Ureter (tissue), 1 donor: Measurements from ENCODE around the gene CASP3. TPM values are rescaled to one million over a fixed set of nuclear protein-coding genes. Genes with fewer than 3 reads are reported as not detected.
"Not testable (repeated sequence)": the region's sequence is repeated elsewhere in the genome, so short reads cannot be mapped to it uniquely, and the experiment has no call there.

Source experiments
- DNase-seq: peaks from one replicate; pipeline ENCODE4 v3.0.0-alpha.2; 2020; ENCODE audit warnings: low spot score
- total RNA-seq: library from RNA; stranded (reverse); gene quantifications from one replicate; pipeline ENCODE4 v1.2.4, GENCODE V29; 2023
- donor health status: DM: yes; HTN: yes; CAD: no.

Gene CASP3
- total RNA-seq, 1 donor from 2014 or later = 17.4 TPM

DNA sequence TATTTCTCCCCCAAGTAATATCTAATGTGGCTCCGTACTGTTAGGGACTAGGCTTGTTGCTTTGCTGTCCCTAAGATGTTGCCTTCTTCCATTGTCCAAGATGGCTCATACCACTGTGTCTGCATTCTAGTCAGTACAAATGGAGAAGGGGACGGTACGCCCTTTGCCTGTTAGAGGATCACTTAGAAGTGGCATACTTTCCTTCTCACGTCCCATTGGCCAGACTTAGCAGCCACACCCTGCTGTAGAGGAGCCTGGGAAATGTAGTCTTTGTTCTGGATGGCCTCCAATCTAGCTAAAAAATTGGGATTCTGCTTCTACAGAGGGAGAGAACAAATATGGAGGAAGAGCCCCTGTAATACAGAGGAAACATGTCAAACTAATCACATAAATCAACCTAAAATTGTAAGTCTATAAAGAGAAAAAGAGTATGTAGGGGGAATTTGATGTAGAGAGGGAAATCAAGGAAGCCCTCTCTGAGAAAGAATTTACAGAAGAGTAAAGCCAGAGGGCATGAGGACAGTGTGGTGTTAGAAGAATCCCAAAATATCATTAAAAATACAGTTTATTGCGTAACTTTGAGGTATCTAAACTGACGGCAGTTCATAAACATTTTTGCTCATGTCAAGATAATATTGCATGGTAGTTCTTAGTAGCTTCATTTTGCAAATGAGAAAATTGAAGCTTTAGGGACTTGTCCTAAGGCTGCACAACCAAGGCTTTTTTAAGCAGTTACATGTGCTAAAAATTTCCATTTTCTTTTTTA, 15.4 kb upstream of the CASP3 start:
- DNase-seq = no peak

DNA sequence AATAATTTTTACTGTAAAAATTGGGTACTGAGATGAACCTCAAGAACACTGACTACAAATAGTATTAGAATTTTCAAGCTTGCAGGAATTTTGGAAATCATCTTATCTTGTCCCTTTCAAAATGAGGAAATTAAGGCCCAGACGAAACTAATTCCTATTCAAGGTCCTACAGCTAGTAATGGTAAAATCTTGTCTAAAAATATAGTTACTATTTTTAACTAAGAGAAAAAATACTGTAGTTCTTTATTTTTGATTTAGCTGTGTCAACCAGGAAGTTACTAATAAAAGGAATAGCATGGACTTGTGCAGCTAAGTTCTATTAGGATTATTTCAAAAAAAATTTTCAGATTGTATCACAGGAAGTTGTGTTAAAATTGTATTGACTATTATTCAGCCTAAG, 13.0 kb upstream of the CASP3 start:
- no peak for DNase-seq

DNA sequence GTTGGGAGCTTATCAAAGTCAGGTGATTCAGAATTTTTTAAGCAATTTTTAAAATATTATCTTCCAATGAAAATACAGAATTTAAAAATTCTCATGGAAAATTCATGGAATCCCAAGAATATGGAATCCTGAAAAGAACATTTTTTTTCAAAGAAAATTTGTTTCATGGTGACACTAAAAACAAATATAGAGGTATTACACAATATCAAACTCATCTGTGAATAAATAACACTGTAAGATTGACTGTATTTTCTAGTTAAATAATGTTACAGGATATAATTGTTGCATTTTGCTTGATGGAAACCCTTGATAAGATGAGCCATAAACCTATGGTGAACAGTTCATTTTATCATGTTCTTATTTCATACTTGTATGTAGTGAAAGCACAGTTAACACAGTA, 11.7 kb upstream of the CASP3 start:
- DNase-seq = no peak

DNA sequence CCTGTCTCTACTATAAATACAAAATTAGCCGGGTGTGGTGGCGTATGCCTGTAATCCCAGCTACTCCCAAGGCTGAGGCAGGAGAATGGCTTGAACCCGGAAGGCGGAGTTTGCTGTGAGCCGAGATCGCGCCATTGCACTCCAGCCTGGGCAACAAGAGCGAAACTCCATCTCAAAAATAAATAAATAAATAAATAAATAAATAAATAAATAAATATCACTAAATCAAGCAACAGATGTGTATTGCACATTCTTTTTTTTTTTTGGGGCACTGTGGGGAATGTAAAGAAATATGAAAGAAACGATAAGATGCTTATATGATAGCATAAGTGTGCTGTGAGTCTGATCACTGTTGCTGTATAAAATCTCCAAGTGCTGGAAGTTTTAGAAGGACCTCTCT, 8.6 kb upstream of the CASP3 start:
- not testable (repeated sequence) for DNase-seq

DNA sequence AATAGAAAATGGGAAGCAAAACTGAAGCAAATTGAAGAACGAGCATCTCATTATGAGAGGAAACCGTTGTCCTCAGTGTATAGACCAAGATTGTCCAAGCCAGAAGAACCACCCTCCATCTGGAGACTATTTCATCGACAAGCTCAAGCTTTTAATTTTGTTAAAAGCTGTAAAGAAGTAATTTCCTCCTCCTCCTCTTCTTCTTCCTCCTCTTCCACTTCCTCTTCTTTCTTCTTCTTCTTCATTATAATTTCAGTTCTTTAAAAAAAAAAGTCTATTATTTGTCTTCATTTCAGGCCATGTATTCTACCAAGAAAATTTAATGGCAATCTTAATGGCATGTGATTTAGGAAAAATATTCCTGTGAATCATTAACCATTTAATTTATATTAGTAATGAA, 7.9 kb upstream of the CASP3 start:
- DNase-seq = no peak

DNA sequence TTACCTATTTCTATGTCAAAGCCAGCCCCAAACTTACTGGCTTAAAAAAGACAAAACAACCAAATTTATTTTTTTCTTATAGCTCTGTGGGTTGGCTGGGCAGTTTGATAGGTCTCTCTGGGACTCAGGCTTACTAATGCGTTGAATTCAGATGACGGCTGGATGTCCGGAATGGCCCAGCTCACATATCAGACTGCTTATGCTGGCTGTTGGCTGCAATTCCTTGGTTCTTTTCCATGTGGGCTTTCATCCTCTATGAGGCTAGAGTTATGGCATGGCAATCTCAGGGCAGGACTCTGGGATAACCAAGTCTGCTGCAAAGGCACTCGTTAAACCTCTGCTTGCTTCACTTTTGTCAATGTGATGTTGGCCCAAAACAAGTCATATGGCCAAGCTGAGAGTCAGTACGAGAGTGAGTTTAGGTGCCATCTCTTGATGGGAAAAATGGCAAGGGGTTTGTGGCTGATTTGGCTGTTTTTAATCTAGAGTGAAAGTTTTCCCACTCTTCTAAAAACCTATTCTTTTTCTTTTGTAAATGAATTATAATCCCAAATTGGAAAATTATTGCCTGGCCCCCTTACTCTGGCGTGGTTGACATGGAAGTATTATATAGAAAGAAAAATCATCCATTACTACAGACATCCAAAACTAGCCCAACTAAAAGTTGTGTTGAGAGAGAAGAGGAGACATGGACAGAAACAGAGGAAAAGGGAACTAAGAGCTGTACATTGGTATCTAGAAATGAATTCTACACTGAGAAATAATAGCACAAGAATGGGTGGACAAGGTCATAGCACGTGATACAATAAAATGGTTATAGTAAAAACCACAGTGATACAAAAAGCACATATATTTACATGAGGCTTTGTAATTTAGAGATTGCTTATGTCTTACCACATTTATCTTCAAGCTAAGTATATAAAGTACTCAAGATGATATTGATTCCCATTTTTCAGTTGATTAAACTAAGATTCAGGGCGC, 6.9 kb upstream of the CASP3 start:
- no peak for DNase-seq

DNA sequence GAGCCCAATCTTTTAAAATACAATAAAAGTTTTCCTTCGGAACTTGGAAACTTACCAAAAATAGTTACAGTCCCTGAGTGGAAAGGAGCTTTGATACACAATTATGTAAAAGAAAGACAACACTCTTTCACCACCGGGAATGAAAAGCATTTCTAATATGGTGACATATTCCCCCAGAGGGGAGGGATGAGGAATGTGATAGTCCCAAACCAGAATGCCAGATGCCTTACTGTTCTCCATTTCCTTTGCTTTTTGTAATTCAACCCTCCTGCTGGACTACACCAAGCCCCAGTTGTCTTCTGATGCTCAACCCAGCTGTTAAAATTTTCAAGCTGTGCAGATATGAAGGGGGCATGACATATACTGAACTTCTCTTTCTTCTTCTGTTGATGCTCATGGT, 4.4 kb upstream of the CASP3 start:
- no peak for DNase-seq

DNA sequence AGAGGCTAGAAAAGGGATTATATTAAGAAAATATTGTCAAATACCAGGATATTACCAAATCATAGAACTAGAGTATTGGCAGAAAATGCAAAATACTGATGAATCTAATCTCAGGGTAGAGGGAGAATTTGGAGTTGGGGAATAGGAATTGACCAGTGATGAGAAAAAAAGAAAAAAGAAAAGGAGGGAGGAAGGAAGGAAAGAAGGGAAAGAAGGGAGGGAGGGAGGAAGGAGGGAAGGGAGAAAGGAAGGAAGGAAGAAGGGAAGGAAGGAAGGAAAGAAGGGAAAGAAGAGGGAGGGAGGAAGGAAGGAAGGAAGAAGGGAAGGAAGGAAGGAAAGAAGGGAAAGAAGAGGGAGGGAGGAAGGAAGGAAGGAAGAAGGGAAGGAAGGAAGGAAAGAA, 3.4 kb upstream of the CASP3 start:
- DNase-seq = not testable (repeated sequence)

DNA sequence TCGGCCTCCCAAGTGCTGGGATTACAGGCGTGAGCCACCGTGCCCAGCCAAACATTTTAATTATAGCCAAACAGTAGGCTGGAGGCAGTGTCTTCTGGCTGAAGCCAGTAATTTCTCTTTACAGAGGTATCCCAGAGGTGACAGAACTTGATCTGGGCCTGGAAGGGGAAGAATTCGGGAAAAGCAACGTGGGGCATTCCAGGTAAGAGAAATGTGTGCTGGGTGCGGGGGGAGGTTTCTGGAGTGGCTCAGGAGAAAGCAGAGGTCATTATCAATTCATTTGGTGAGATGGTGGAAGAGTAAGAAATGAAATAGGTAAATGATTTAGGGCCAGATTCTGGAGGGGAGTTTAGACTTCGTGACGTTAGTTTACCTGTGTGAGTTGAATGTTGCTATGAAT, 2.7 kb upstream of the CASP3 start:
- DNase-seq = no peak

DNA sequence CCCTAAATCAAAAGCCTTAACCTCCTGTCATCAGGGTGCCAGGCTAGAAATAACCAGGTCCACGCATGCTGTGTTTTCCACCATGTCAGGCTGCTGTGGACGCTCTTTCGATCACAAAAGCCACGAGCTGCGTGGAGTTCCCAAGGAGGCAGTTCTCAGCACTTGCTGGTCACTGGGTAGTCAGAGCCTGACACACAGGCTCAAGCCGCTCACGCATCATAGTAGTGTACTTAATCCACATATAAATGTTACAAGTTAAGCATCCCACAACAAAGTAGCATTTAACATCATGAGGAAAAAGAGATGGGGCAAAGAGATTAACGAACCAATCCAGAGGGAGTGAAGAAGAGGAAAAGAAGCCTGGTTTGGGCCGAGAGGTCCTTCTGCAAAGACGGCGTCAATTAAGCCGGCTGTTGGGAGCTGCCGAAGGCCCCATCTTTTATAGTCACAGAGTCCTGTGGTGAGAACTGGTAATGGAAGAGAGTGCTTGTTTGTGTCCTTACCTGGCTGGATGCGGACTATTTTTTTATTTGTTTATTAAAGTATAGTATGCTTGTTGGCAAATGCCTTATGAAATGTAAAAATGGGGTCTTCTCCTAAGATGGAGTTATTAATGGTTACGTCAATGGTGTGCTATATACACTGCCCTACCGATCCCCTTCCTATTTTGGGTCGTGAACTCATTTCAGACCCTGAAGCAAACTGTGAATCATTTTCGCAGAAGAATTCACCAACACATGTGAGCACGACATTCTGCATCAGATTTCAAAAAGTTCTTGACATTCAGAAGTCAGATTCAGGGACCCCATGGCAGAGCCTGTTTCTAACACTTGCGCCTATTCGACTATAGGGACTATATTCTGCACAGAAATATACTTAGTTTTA, 966 bp upstream of the CASP3 start:
- no peak for DNase-seq

DNA sequence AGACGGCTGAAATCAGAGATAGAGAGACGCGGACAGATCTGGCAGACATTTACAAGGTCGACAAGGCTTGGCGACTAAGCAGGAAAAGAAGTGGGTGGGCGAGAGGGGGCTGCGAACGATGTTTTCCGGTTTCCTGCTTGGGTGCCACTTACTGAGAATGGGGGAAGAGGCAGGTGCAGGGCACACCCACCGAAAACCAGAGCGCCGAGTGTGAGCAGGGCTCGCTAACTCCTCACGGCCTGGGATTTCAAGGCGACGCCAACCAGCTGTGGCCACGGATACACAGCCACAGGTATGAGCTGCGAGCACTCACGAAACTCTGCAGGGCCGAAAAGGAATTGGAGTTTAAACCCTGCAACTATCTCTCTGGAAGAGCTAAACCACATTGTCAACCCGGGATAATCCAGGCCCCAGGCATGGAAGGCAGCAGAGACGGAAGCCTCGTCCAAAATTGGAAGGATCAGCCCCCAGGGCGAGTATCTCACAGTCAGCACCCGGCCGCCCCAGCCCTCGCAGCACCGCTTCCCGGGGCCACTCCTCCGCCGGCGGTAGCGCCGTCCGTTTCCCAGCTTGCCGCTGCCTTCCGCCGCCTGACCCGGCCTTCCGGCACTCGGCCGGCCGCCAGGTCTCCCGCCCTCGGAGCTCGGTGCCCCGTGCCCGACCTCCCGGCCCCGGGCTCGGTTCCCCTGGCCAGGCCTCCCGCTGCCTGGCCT, 778 bp downstream of the CASP3 start:
- DNase-seq = peak; percentile 74

DNA sequence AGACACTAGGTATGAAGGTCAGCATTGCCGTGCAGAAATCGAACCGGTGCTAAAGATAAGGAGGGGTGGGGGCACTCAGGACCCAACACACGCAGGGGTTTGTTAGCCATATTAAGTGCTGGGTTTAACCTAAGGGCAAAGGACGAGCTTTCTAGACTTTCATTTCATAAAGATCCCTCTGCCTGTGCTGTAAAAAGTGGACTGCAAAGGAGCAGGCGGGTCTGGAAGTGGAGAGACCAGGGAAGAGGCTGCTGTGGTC, 1.3 kb downstream of the CASP3 start:
- no peak for DNase-seq

DNA sequence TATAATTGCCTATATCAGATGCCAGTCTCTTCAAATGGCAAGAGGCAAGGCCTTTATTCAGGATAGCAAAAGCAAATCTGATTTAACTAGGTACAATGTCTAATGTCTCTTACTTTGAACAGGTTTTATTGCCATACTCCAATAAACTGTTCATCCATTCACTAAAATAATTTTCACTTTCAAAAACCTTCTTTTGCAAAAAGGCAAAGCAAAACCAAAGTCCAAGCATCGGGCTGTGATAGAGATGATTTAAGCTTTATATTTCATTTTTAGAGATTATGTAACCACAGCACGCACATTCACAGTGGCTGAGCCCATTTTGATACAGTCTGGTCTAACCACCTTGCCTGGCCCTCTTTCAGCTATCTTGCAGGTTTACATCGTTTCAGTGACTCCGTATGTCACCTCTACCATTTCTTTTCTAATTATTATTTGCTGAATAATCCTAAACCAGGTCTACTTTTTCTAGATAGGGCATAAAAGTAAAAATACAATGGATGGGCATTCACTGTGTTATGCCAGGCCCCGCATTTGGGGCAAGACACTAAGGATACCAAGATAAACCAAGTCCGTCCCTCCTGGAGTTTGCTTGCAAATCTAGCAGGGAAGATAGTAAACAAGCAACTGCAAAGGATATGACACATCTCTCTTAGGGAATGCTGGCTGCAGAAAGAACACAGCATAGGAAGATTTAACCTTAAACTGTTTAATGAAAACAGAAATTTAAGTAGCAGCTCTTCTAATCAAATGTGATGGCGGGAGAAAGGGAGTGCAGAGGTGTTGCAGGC, 1.8 kb downstream of the CASP3 start:
- no peak for DNase-seq

DNA sequence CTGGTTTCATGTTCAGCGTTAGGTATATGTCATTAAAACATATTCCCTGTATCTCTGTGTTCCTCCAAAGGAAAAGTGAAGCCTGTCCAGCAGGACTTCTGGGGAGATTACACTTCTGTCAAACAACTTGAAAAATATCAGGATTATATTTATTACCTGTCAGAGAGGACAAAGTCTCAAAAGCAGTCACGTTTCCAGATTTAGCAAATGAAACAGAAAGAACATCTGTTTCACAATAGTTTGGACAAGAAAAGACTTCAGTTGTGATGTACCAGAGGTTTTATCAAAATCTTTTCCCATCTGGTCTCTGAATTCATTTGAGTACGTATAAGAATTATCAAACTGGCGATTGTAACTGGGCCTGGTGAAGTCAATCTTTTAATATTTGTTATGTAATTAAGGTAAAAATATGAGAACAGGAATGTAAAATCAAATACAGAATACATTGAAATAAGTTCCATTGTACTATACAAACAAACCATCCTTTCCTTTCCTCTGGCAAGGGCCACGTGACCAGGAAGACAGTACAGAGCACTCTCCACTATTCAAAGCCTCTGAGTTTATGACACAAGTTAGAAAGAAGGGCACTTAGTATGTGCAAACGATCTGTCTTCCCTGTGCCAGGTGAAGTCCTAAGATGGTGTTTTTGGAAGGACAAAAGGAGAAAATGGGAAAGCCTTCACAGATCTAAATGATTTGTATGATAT, 3.2 kb downstream of the CASP3 start:
- DNase-seq = no peak

DNA sequence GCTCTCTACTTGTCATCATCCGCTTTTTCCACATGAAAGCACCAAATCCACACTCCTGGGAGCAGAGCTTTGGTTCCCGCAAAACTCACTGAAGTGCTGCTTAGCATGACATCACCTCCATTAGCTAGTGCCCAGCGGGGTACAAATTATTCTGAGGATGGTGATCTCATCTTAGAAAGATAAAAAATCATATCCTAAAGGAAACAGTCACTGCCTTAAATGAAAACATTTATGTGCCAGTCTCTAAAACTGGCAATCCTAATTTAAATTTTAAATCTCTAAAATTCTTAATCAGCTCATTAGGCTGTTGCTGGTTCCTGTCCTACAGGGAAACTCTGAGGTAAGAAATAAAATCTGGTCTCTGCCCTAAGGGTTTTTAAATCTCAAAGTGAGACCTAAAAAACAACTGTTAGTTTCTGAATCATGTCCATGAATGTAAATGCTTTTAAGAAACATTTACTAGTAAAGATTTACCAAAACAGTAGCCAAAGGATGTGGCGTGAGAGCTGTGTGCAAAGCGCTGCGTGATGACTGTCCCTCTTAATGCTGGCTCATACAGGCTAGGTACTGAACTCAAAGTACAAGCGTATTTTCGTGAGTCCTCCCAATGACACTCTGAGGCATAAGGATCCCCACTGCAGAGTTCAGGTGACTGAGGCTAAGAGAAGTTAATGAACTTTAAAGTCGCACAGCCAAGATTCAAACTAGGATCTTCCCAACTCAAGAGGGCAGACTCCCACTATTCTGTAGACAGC, 4.5 kb downstream of the CASP3 start:
- DNase-seq = no peak

DNA sequence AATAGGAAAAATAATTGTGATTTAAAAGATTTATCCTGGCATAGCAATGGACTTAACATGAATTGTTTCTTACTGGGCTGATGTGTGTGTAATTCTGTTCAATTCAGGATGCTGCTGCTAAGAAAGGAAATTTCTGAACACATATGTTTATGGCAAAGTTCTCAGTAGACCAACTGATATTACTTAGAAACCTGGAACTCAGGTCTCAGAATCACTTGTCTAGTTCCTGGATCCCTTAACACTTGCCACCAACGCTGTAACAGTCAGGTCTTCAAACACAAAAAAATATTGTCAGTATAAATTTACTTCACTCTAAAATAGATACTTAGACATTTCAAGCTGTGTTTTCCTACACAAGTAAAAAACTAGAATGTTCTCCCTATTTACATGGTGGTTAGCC, 5.5 kb downstream of the CASP3 start:
- no peak for DNase-seq

DNA sequence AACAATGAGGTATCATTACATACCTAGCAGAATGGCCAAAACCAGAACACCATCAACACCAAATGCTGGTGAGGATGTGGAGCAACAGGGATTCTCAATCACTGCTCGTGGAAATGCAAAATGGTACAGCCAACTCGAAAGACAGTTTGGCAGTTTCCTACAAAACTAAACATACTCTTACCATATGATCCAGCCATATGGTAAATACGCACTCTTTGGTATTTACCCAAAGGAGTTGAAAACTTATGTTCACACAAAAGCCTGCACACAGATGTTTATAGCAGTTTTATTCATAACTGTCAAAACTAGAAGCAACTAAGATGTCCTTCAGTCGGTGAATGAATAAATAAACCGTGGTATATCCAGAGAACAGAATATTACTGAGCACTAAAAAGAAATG, 7.8 kb downstream of the CASP3 start:
- DNase-seq = no peak

DNA sequence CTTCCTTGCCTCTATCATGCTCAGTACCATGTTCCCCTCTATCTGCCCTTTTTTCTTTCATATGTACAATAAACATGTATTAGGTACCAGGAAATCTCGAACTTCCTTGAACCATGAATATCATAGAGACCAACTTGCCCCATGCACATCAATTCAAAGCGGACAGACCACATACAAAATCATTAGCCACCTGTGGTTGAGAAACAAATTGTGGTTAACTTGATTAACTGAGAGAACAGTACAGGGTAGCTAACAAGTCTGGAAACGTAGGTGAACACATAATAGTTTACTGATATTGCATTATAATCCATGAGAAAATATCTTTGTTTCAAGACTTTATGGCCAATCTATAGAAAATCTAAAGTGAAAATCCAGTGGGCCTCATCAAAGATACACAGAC, 8.2 kb downstream of the CASP3 start:
- DNase-seq = no peak

DNA sequence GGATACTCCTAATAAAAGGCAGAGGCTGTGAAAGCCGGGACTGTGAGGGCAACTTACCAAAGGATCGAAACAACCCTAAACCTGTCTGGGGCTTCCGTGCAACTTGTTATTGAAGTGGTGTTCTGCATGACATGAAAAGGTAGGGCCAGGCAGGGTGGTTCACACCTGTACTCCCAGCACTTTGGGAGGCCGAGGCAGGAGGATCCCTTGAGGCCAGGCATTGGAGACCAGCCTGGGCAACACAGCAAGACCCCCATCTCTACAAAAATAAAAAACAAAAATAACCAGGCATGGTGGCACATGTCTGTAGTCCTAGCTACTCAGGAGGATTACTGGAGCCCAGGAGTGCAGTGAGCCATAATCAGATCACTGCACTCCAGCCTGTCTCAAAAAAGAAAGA, 12.3 kb downstream of the CASP3 start:
- DNase-seq = no peak
